OCI-LY1 (cell line): ENCODE results near the gene EFR3B.

Experiments used
- H2AFZ ChIP-seq: fragments of 200-600 bp; sonication (generic), shearing (Covaris generic); 2 replicates; pipeline ENCODE4 v1.6.0; 2014; ENCODE audit warnings: antibody characterized with exemption, mild to moderate bottlenecking, low read length
- H3F3A ChIP-seq: fragments of 200-600 bp; sonication (generic), shearing (Covaris generic); 2 replicates; pipeline ENCODE4 v1.6.0; 2014; ENCODE audit warnings: mild to moderate bottlenecking, antibody characterized with exemption, low read length, moderate library complexity; ENCODE audit not compliant: insufficient read depth
- H3K27ac ChIP-seq: fragments of 200-600 bp; sonication (generic); 2 replicates; pipeline ENCODE4 v1.5.1; 2014; ENCODE audit warnings: low read length, mixed run types, mild to moderate bottlenecking, low read depth; ENCODE audit not compliant: poor library complexity, severe bottlenecking
- H3K27me3 ChIP-seq: fragments of 200-600 bp; sonication (generic); 2 replicates; pipeline ENCODE4 v1.6.0; 2014; ENCODE audit warnings: antibody characterized with exemption, mild to moderate bottlenecking, low read length, moderate library complexity; ENCODE audit not compliant: insufficient read depth
- H3K36me3 ChIP-seq: fragments of 200-600 bp; sonication (generic); 2 replicates; pipeline ENCODE4 v1.6.1; 2014; ENCODE audit warnings: mild to moderate bottlenecking, antibody characterized with exemption, low read length, moderate library complexity, mixed read lengths; ENCODE audit not compliant: insufficient read depth
- H3K4me1 ChIP-seq: fragments of 200-600 bp; sonication (generic); 2 replicates; pipeline ENCODE4 v1.5.1; 2014; ENCODE audit warnings: mild to moderate bottlenecking, low read length, moderate library complexity; ENCODE audit not compliant: insufficient read depth, severe bottlenecking
- H3K4me2 ChIP-seq: fragments of 200-600 bp; sonication (generic), shearing (Covaris generic); 2 replicates; pipeline ENCODE4 v1.6.1; 2014; ENCODE audit warnings: low read length
- H3K4me3 ChIP-seq: fragments of 200-600 bp; sonication (generic); 2 replicates; pipeline ENCODE4 v1.5.1; 2014; ENCODE audit warnings: low read length, low read depth, mild to moderate bottlenecking, mixed read lengths; ENCODE audit not compliant: poor library complexity, severe bottlenecking
- H3K79me2 ChIP-seq: fragments of 200-600 bp; shearing (Covaris generic); 2 replicates; pipeline ENCODE4 v1.6.1; 2016; ENCODE audit warnings: mixed run types, low read length, mixed read lengths; ENCODE audit not compliant: insufficient read depth
- H3K9ac ChIP-seq: fragments of 200-600 bp; sonication (generic), shearing (Covaris generic); 2 replicates; pipeline ENCODE4 v1.6.1; 2014; ENCODE audit warnings: mild to moderate bottlenecking, low read length, mixed read lengths
- H3K9me2 ChIP-seq: fragments of 200-600 bp; sonication (generic), shearing (Covaris generic); 2 replicates; pipeline ENCODE4 v1.6.1; 2014; ENCODE audit warnings: low read depth, mild to moderate bottlenecking, low read length, mixed read lengths
- H3K9me3 ChIP-seq: fragments of 200-600 bp; shearing (Covaris generic); 2 replicates; pipeline ENCODE4 v1.6.1; 2014; ENCODE audit warnings: low read length, mixed read lengths
- H4K20me1 ChIP-seq: fragments of 200-600 bp; sonication (generic), shearing (Covaris generic); 2 replicates; pipeline ENCODE4 v1.6.0; 2016; ENCODE audit warnings: mild to moderate bottlenecking, low read length; ENCODE audit not compliant: insufficient read depth
- CTCF ChIP-seq: fragments of 200-600 bp; sonication (generic), shearing (Covaris generic); IDR thresholded peaks from 2 replicates; pipeline ENCODE4 v1.5.1; 2017; ENCODE audit warnings: mild to moderate bottlenecking, antibody characterized with exemption, low read length, moderate library complexity, mixed read lengths
- EZH2 ChIP-seq: fragments of 200-600 bp; sonication (generic), shearing (Covaris generic); IDR thresholded peaks from 2 replicates; pipeline ENCODE4 v1.8.0; 2017; ENCODE audit warnings: borderline replicate concordance, mixed run types, mild to moderate bottlenecking, antibody characterized with exemption, low read length, moderate library complexity, mixed read lengths

The EFR3B gene

GRCh38 chr2:25104736-25105135 is 62.9 kb downstream of the EFR3B start:
- Histone ChIP-seq H3K4me2 (no peak overlapping the region), H2AFZ (no peak overlapping the region), H3K4me1 (no peaks in the 10 kb centered on the region), H3K36me3 (no peaks in the 10 kb centered on the region), H3K9ac (no peak overlapping the region), H3K4me3 (no peak overlapping the region), H3K27ac (no peak overlapping the region), H3K9me2 (no peaks in the 10 kb centered on the region), H3K27me3 (0 out of 2 replicates have a peak, but pooled peaks cover 5% of the 10 kb centered on the region), H3K9me3 (no peaks in the 10 kb centered on the region), H4K20me1 (no peaks in the 10 kb centered on the region), H3K79me2 (no peaks in the 10 kb centered on the region), H3F3A (no peaks in the 10 kb centered on the region)
- TF ChIP-seq CTCF, result no peak
- TF ChIP-seq EZH2, result no peak

- Histone ChIP-seq H3K9me3 (no peaks in the 10 kb centered on the region), H3K4me3 (no peak overlapping the region), H2AFZ (no peak overlapping the region), H3K27ac (no peak overlapping the region), H3K36me3 (no peaks in the 10 kb centered on the region), H3K4me2 (no peak overlapping the region), H3K79me2 (no peaks in the 10 kb centered on the region), H3K27me3 (0 out of 2 replicates have a peak, but pooled peaks cover 5% of the 10 kb centered on the region), H3K9me2 (no peaks in the 10 kb centered on the region), H3K4me1 (no peaks in the 10 kb centered on the region), H3F3A (no peaks in the 10 kb centered on the region), H4K20me1 (no peaks in the 10 kb centered on the region), H3K9ac (no peak overlapping the region)
- no peak for TF ChIP-seq EZH2
- TF ChIP-seq CTCF, result no peak
Observed at GRCh38 chr2:25105336-25106085, 63.6 kb downstream of the EFR3B start.

GRCh38 chr2:25109822-25110221 is 67.9 kb downstream of the EFR3B start:
- TF ChIP-seq EZH2 (no peak), CTCF (no peak)
- Histone ChIP-seq H2AFZ (no peak overlapping the region), H3K4me1 (no peaks in the 10 kb centered on the region), H3K4me3 (no peak overlapping the region), H3F3A (no peaks in the 10 kb centered on the region), H3K79me2 (no peaks in the 10 kb centered on the region), H3K9me3 (no peaks in the 10 kb centered on the region), H4K20me1 (no peaks in the 10 kb centered on the region), H3K27ac (no peak overlapping the region), H3K9ac (no peak overlapping the region), H3K27me3 (peaks cover 11% of the 10 kb centered on the region; the same call in 1 of the 2 replicates), H3K9me2 (no peaks in the 10 kb centered on the region), H3K4me2 (no peak overlapping the region), H3K36me3 (no peaks in the 10 kb centered on the region)
